Measurements from ENCODE around the gene HIPK4. TPM values are rescaled to one million over a fixed set of nuclear protein-coding genes. Genes with fewer than 3 reads are reported as not detected.

HIPK4 gene
- total RNA-seq, 1 experiment from 2014 or later, result not detected

DNA sequence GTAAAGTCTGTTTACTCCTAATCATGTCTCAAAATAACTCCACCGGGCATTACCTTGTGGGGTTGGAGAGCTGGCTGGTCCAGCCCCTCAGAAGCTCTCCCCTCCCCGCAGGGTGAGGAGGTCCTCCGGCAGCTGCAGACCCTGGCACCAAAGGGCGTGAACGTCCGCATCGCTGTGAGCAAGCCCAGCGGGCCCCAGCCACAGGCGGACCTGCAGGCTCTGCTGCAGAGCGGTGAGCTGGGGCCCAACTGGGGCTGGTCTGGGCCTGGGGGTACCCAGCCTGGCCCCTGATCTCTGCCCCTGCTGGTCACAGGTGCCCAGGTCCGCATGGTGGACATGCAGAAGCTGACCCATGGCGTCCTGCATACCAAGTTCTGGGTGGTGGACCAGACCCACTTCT, 20.2 kb downstream of the HIPK4 start:
- Mint-ChIP-seq H3K27me3 (ENCODE audit: insufficient read depth, unreplicated experiment) (no peaks in the 10 kb centered on the region), H3K27ac (ENCODE audit: unreplicated experiment) (no peak overlapping the region), H3K4me1 (ENCODE audit: low read depth, unreplicated experiment) (no peaks in the 10 kb centered on the region), H3K9me3 (ENCODE audit: unreplicated experiment) (no peaks in the 10 kb centered on the region), H3K36me3 (ENCODE audit: insufficient read depth, unreplicated experiment) (peaks cover 3% of the 10 kb centered on the region), H3K4me3 (ENCODE audit: unreplicated experiment) (no peak overlapping the region)
- Histone ChIP-seq H3K36me3 (ENCODE audit: control insufficient read depth, insufficient read depth, low read length) (no peaks in the 10 kb centered on the region; the same call in 1 of the 2 replicates), H3K4me3 (ENCODE audit: low read depth, low read length) (no peak overlapping the region), H3K4me1 (no peaks in the 10 kb centered on the region), H3K9me3 (no peaks in the 10 kb centered on the region), H3K27me3 (replicated peaks; ENCODE audit: control insufficient read depth, insufficient read depth, low read length) (no peaks in the 10 kb centered on the region)
- POLR2A ChIA-PET, result no interaction called here
- CTCF ChIA-PET, result no interaction called here
- no peak for DNase-seq
- TF ChIP-seq, protein P1, sequence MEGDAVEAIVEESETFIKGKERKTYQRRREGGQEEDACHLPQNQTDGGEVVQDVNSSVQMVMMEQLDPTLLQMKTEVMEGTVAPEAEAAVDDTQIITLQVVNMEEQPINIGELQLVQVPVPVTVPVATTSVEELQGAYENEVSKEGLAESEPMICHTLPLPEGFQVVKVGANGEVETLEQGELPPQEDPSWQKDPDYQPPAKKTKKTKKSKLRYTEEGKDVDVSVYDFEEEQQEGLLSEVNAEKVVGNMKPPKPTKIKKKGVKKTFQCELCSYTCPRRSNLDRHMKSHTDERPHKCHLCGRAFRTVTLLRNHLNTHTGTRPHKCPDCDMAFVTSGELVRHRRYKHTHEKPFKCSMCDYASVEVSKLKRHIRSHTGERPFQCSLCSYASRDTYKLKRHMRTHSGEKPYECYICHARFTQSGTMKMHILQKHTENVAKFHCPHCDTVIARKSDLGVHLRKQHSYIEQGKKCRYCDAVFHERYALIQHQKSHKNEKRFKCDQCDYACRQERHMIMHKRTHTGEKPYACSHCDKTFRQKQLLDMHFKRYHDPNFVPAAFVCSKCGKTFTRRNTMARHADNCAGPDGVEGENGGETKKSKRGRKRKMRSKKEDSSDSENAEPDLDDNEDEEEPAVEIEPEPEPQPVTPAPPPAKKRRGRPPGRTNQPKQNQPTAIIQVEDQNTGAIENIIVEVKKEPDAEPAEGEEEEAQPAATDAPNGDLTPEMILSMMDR (IDR thresholded peaks at IDR 0.05; ENCODE audit: insufficient read depth in 1 of 2, low read depth in 1 of 2, low read length in 1 of 2, severe bottlenecking in 1 of 2, unreplicated experiment in 1 of 2), result no peak
- BruUV-seq (replicated peaks), result no TSS peak
- intact Hi-C loops (cut with micrococcal nuclease; ENCODE audit: unreplicated experiment), result no loop called here

DNA sequence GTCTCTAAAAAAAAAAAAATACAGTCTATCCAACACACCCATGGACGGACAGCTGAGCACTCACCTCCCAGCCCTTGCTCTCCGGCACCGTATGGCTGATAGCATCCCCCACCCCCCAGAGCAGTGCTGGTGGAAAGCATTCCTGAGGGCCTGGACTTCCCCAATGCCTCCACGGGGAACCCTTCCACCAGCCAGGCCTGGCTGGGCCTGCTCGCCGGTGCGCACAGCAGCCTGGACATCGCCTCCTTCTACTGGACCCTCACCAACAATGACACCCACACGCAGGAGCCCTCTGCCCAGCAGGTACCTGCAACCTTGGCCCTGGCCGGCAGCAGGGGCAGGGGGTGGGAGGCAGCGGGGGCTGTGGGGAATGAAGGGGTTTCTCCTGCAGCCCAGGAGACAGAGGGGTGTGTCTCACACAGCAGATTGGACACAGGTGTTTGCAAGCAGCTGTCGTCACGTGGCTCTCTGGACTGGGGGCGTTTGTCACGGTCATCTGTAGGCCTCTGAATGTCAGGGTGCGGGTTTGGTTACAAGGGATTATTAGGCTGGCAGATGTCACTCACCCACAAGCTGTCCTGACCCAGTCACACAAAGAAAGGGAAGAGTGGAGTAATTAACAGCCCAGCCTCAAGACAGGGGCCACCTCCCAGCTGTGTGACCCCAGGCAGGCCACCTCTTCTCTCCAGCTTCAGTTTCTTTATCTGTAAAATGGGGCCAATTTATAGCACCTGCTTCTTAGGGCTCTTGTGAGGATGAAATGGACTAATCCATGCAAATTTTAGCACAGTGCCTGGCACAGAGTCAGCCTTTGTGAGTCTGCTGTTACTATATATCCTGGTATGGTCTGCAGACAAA, 22.2 kb downstream of the HIPK4 start:
- TF ChIP-seq, protein P1 (IDR thresholded peaks at IDR 0.05; ENCODE audit: insufficient read depth in 1 of 2, low read depth in 1 of 2, low read length in 1 of 2, severe bottlenecking in 1 of 2, unreplicated experiment in 1 of 2), result no peak
- ChIA-PET CTCF (no interaction called here), POLR2A (no interaction called here)
- Mint-ChIP-seq H3K27me3 (ENCODE audit: insufficient read depth, unreplicated experiment) (no peaks in the 10 kb centered on the region), H3K36me3 (ENCODE audit: insufficient read depth, unreplicated experiment) (peaks cover 4% of the 10 kb centered on the region), H3K4me3 (ENCODE audit: unreplicated experiment) (no peak overlapping the region), H3K4me1 (ENCODE audit: low read depth, unreplicated experiment) (no peaks in the 10 kb centered on the region), H3K27ac (ENCODE audit: unreplicated experiment) (no peak overlapping the region), H3K9me3 (ENCODE audit: unreplicated experiment) (no peaks in the 10 kb centered on the region)
- no TSS peak for BruUV-seq (replicated peaks)
- intact Hi-C loops (cut with micrococcal nuclease; ENCODE audit: unreplicated experiment), result no loop called here
- no peak for DNase-seq
- H3K4me3 ChIP-seq (ENCODE audit: low read depth, low read length), result no peak overlapping the region
- H3K36me3 ChIP-seq (ENCODE audit: control insufficient read depth, insufficient read depth, low read length), result no peaks in the 10 kb centered on the region; the same call in 1 of the 2 replicates
- H3K4me1 ChIP-seq, result no peaks in the 10 kb centered on the region
- no peaks in the 10 kb centered on the region for H3K27me3 ChIP-seq (replicated peaks; ENCODE audit: control insufficient read depth, insufficient read depth, low read length)
- no peaks in the 10 kb centered on the region for H3K9me3 ChIP-seq

DNA sequence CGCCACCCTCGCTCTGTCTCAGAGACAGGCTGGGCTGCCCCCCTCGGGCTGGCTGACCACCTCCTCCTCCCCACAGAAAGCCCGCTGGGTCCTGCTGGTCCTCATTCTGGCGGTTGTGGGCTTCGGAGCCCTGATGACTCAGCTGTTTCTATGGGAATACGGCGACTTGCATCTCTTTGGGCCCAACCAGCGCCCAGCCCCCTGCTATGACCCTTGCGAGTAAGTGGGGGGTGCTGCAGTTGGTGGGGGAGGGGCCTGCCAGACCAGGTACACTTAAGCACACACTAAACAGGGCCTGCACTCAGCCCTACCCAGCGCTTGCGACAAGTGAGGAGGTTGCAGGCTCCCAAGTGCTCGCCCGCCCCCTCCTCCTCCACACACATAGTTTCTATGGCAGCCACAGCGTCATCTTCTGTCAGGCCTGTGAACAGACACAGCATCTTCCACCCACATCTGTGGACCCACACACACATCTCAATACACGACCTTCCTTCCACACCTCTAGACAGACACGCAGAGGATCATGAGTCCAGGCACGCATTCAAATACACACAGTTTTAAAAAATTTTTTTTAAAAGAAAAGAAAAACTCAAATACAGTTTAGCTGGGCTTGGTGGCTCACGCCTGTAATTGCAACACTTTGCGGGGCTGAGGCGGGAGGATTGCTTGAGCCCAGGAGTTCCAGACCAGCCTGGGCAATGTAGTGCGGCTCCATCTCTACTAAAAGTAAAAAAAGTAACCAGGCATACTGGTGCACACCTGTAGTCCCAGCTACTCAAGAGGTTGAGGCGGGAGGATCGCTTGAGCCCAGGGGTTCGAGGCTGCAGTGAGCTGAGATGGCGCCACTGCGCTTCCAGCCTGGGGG, 23.1 kb downstream of the HIPK4 start:
- no peaks in the 10 kb centered on the region for H3K27me3 Mint-ChIP-seq (ENCODE audit: insufficient read depth, unreplicated experiment)
- Histone ChIP-seq H3K9me3 (no peaks in the 10 kb centered on the region), H3K27me3 (replicated peaks; ENCODE audit: control insufficient read depth, insufficient read depth, low read length) (no peaks in the 10 kb centered on the region), H3K36me3 (ENCODE audit: control insufficient read depth, insufficient read depth, low read length) (no peaks in the 10 kb centered on the region; the same call in 1 of the 2 replicates), H3K4me1 (no peaks in the 10 kb centered on the region), H3K4me3 (ENCODE audit: low read depth, low read length) (no peak overlapping the region)
- intact Hi-C loops (cut with micrococcal nuclease; ENCODE audit: unreplicated experiment), result no loop called here
- no peak for DNase-seq
- peaks cover 4% of the 10 kb centered on the region for H3K36me3 Mint-ChIP-seq (ENCODE audit: insufficient read depth, unreplicated experiment)
- BruUV-seq (replicated peaks), result no TSS peak
- H3K4me1 Mint-ChIP-seq (ENCODE audit: low read depth, unreplicated experiment), result no peaks in the 10 kb centered on the region
- TF ChIP-seq, protein P1 (IDR thresholded peaks at IDR 0.05; ENCODE audit: insufficient read depth in 1 of 2, low read depth in 1 of 2, low read length in 1 of 2, severe bottlenecking in 1 of 2, unreplicated experiment in 1 of 2), result no peak
- ChIA-PET CTCF (no interaction called here), POLR2A (no interaction called here)
- no peak overlapping the region for H3K4me3 Mint-ChIP-seq (ENCODE audit: unreplicated experiment)
- H3K9me3 Mint-ChIP-seq (ENCODE audit: unreplicated experiment), result no peaks in the 10 kb centered on the region
- no peak overlapping the region for H3K27ac Mint-ChIP-seq (ENCODE audit: unreplicated experiment)
